Lower leg skin (tissue), 4 donors: ENCODE results near the gene KHDC4. TPM values are rescaled to one million over a fixed set of nuclear protein-coding genes. Genes with fewer than 3 reads are reported as not detected.

Experiments
- DNase-seq, 2 donors: peaks; one replicate each; pipeline ENCODE4 v3.0.0-alpha.2; 2019; ENCODE audit warnings: low spot score in 2 of 2
- H3K4me3 ChIP-seq: fragments of 200-600 bp; sonication (generic); 2 replicates; pipeline ENCODE4 v1.5.1; 2017; ENCODE audit warnings: mild to moderate bottlenecking, low read depth; ENCODE audit not compliant: poor library complexity, severe bottlenecking
- CTCF ChIP-seq, 3 donors: fragments of 450-650 bp; IDR thresholded peaks; one replicate each; pipeline ENCODE4 v1.5.1; 2016; ENCODE audit warnings: antibody characterized with exemption in 3 of 3, mild to moderate bottlenecking in 3 of 3, moderate library complexity in 2 of 3
- POLR2A ChIP-seq, 2 donors: fragments of 450-650 bp; IDR thresholded peaks; one replicate each; pipeline ENCODE4 v1.6.1; 2016 to 2017; ENCODE audit warnings: antibody characterized with exemption in 2 of 2, mild to moderate bottlenecking in 1 of 2, moderate library complexity in 1 of 2
- WGBS, 2 donors: methylation state at CpG; one replicate each; pipeline ENCODE4 v1.1.5; 2018; 5-methylcytosine and 5-hydroxymethylcytosine counted together
- intact Hi-C: fragments of 100-400 bp; cut with DNase I; formaldehyde crosslinking; loops from one replicate; pipeline ENCODE4 v1.15.0; 2023; ENCODE audit warnings: low total_unique reads
- total RNA-seq, 4 donors: library from RNA; depleted of rRNA; stranded (reverse); fragments of >200 nt; gene quantifications; one replicate each; pipeline ENCODE4 v1.1.0, GENCODE V29; 2016

KHDC4 gene
- total RNA-seq, 4 donors from 2014 or later = 32.7 to 96.0 (median 45.5) TPM

DNA sequence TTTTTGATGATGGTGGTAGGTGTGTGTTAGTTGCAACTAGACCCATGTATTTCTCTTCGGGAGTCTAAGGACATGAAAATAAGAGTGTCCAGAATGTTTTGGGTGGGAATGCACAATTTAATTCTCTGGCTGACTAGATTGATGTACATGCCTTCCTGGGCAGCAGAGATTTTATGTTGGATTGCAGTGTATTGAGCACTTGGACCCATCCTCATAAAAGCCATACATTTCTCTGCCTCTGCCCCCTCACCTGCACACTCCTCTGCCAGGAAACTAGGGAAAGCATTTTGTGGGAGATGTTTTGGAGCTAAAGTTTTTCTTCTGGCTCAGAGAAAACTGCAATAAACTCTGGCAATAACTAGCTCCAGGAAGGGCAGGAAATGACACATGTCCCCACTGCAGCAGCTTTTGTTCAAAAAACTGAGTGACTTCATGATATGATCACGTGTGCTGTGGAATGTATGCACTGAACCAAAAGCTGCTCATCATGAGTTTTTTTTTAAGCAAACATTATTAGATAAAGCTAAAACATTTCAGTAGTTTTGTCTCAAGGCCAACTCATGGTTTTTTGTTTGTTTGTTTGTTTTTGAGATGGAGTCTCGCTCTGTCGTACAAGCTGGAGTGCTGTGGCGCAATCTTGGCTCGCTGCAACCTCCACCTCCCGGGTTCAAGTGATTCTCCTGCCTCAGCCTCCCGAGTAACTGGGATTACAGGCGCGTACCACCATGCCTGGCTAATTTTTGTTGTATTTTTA lies 40.6 kb downstream of the KHDC4 start:
- WGBS, 2 donors = 56 to 59% methylated on average over 10 of the region's 10 CpGs
- DNase-seq = peak; percentile 30 to 84
- no peak for TF ChIP-seq CTCF (IDR thresholded peaks at IDR 0.05)
- no peak for TF ChIP-seq POLR2A (IDR thresholded peaks at IDR 0.05)
- intact Hi-C loops = no loop called here
- no peak overlapping the region for H3K4me3 ChIP-seq

- intact Hi-C loops = no loop called here
- H3K4me3 ChIP-seq = no peak overlapping the region
- no peak for DNase-seq
These were observed 41.4 kb downstream of the KHDC4 start for GRCh38 chr1:155892796-155893195.

GRCh38 chr1:155890251-155890650 lies 44.0 kb downstream of the KHDC4 start:
- no peak overlapping the region for H3K4me3 ChIP-seq
- WGBS, 2 donors = 53 to 88% methylated on average over 3 of the region's 3 CpGs
- TF ChIP-seq POLR2A (IDR thresholded peaks at IDR 0.05) (no peak), CTCF (IDR thresholded peaks at IDR 0.05) (no peak)
- DNase-seq = peak in 1 of 2 donors; percentile 63
- intact Hi-C loops = no loop called here

More at GRCh38 chr1:155892796-155893195, 41.4 kb downstream of the KHDC4 start:
- TF ChIP-seq CTCF (IDR thresholded peaks at IDR 0.05) (no peak), POLR2A (IDR thresholded peaks at IDR 0.05) (no peak)
- WGBS, 2 donors = 16 to 21% methylated on average over 3 of the region's 3 CpGs

DNA sequence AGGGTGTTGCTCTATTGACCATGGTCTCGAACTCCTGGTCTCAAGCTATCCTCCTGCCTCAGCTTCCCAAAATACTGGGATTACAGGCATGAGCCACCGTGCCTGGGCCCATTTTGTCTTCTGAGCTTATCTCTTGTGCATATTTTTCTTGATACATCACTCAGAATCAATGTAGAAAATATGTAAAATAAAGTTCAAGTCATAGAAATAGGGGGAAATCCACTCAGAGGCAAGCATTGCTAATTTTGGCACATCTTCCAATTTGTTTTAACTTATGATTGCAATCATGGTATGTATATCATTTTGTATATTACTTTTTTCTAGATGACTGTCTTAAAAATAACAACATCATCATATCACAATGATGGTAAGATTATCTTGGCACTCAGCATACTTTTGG lies 44.6 kb downstream of the KHDC4 start:
- H3K4me3 ChIP-seq = no peak overlapping the region
- WGBS, 2 donors = 69 to 74% methylated on average over 2 of the region's 2 CpGs
- intact Hi-C loops = no loop called here
- peak in 1 of 2 donors; percentile 2 for DNase-seq
- TF ChIP-seq POLR2A (IDR thresholded peaks at IDR 0.05) (no peak), CTCF (IDR thresholded peaks at IDR 0.05) (no peak)

DNA sequence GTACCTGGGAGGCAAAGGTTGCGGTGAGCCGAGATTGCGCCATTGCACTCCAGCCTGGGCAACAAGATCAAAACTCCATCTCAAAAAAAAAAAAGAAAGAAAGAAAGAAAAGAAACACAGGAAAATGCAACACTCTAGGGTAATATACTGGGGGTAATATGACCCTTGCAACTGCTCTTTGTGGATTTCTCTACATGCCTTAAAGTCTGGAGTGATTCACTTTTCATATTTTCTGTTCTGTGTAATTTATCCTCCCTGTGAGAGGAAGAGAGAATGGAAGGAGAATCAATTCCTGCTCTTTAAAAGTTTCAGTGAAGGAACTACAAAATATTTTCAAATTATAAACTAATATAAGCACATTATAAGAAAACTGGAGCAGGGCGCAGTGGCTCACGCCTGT lies 45.7 kb downstream of the KHDC4 start:
- peak in 1 of 2 donors; percentile 5 for DNase-seq
- intact Hi-C loops = no loop called here
- TF ChIP-seq POLR2A (IDR thresholded peaks at IDR 0.05) = no peak
- TF ChIP-seq CTCF (IDR thresholded peaks at IDR 0.05) = no peak
- 99 to 100% methylated on average over 5 of the region's 5 CpGs for WGBS, 2 donors
- no peak overlapping the region for H3K4me3 ChIP-seq

- H3K4me3 ChIP-seq = no peak overlapping the region
- TF ChIP-seq CTCF (IDR thresholded peaks at IDR 0.05) (no peak), POLR2A (IDR thresholded peaks at IDR 0.05) (no peak)
- DNase-seq = no peak
- intact Hi-C loops = no loop called here
These were observed 49.2 kb downstream of the KHDC4 start for GRCh38 chr1:155884982-155885381.
